ENCODE data around the gene MOCOS.

GRCh38 chr18:36185157-36185556 lies 2.1 kb upstream of the MOCOS start:
- TF ChIP-seq, protein P1, sequence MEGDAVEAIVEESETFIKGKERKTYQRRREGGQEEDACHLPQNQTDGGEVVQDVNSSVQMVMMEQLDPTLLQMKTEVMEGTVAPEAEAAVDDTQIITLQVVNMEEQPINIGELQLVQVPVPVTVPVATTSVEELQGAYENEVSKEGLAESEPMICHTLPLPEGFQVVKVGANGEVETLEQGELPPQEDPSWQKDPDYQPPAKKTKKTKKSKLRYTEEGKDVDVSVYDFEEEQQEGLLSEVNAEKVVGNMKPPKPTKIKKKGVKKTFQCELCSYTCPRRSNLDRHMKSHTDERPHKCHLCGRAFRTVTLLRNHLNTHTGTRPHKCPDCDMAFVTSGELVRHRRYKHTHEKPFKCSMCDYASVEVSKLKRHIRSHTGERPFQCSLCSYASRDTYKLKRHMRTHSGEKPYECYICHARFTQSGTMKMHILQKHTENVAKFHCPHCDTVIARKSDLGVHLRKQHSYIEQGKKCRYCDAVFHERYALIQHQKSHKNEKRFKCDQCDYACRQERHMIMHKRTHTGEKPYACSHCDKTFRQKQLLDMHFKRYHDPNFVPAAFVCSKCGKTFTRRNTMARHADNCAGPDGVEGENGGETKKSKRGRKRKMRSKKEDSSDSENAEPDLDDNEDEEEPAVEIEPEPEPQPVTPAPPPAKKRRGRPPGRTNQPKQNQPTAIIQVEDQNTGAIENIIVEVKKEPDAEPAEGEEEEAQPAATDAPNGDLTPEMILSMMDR (IDR thresholded peaks at IDR 0.05; ENCODE audit: control extremely low read depth in 1 of 3, insufficient read depth in 1 of 3, low read depth in 1 of 3, low read length in 3 of 3), result no peak
- no peak for TF ChIP-seq POLR2A (IDR thresholded peaks at IDR 0.05; ENCODE audit: control extremely low read depth in 1 of 2, low read depth in 2 of 2, low read length in 2 of 2)
- TF ChIP-seq KDM1A (IDR thresholded peaks at IDR 0.05; ENCODE audit: borderline replicate concordance, low read length), result no peak
- no peak for TF ChIP-seq CHD2 (IDR thresholded peaks at IDR 0.05; ENCODE audit: low read length)
- TF ChIP-seq EGR1 (IDR thresholded peaks at IDR 0.05; ENCODE audit: borderline replicate concordance, low read depth, low read length), result no peak

Measured in H1 (cell line).